Measurements from ENCODE around the gene YY1AP1.
"Not testable (repeated sequence)": the region's sequence is repeated elsewhere in the genome, so short reads cannot be mapped to it uniquely, and the experiment has no call there.

The YY1AP1 gene

GRCh38 chr1:155698382-155699038 is 9.9 kb upstream of the YY1AP1 start:
- TF ChIP-seq CTCF (conservative IDR thresholded peaks at IDR 0.05; ENCODE audit: control insufficient read depth, insufficient read depth, low read depth, low read length), result no peak
- peak; percentile 61 for DNase-seq (ENCODE audit: low read depth)
- H3K4me3 ChIP-seq (ENCODE audit: control insufficient read depth, low read depth, low read length), result no peak overlapping the region

- not testable (repeated sequence) for H3K4me3 ChIP-seq (ENCODE audit: control insufficient read depth, low read depth, low read length); DNase-seq (ENCODE audit: low read depth)
Measured at GRCh38 chr1:155697616-155698015, 9.0 kb upstream of the YY1AP1 start.

GRCh38 chr1:155697046-155697445 is 8.5 kb upstream of the YY1AP1 start:
- TF ChIP-seq CTCF (conservative IDR thresholded peaks at IDR 0.05; ENCODE audit: control insufficient read depth, insufficient read depth, low read depth, low read length), result no peak
- no peak for DNase-seq (ENCODE audit: low read depth)

GRCh38 chr1:155696524-155696923 is 8.0 kb upstream of the YY1AP1 start:
- DNase-seq (ENCODE audit: low read depth), result no peak
- no peak overlapping the region for H3K4me3 ChIP-seq (ENCODE audit: control insufficient read depth, low read depth, low read length)
- TF ChIP-seq CTCF (conservative IDR thresholded peaks at IDR 0.05; ENCODE audit: control insufficient read depth, insufficient read depth, low read depth, low read length), result no peak

More at GRCh38 chr1:155697046-155697445, 8.5 kb upstream of the YY1AP1 start:
- H3K4me3 ChIP-seq (ENCODE audit: control insufficient read depth, low read depth, low read length), result no peak overlapping the region

GRCh38 chr1:155695608-155696007 is 7.0 kb upstream of the YY1AP1 start:
- no peak for DNase-seq (ENCODE audit: low read depth)
- H3K4me3 ChIP-seq (ENCODE audit: control insufficient read depth, low read depth, low read length), result no peak overlapping the region
- no peak for TF ChIP-seq CTCF (conservative IDR thresholded peaks at IDR 0.05; ENCODE audit: control insufficient read depth, insufficient read depth, low read depth, low read length)

- H3K4me3 ChIP-seq (ENCODE audit: control insufficient read depth, low read depth, low read length), result peak overlapping the region; percentile 43
- TF ChIP-seq CTCF (conservative IDR thresholded peaks at IDR 0.05; ENCODE audit: control insufficient read depth, insufficient read depth, low read depth, low read length), result no peak
- peak; percentile 16 for DNase-seq (ENCODE audit: low read depth)
Measured at GRCh38 chr1:155695072-155695471, 6.5 kb upstream of the YY1AP1 start.

- TF ChIP-seq CTCF (conservative IDR thresholded peaks at IDR 0.05; ENCODE audit: control insufficient read depth, insufficient read depth, low read depth, low read length), result no peak
Measured at GRCh38 chr1:155694167-155694566, 5.6 kb upstream of the YY1AP1 start.

More at GRCh38 chr1:155694167-155694566, 5.6 kb upstream of the YY1AP1 start:
- no peak overlapping the region for H3K4me3 ChIP-seq (ENCODE audit: control insufficient read depth, low read depth, low read length)
- DNase-seq (ENCODE audit: low read depth), result no peak

All from fibroblast of mammary gland (primary cell).